ENCODE results near the gene CCDC182. TPM values are rescaled to one million over a fixed set of nuclear protein-coding genes. Genes with fewer than 3 reads are reported as not detected.
A peak's percentile ranks its signal among the peaks of the same experiment; 100 is the strongest.

Gene CCDC182
- total RNA-seq, 4 donors from 2014 or later: not detected

- Histone ChIP-seq H3K27ac (no peak overlapping the region), H3K9me3 (no peaks in the 10 kb centered on the region), H3K4me3 (replicated peaks in 1 of 3) (no peak overlapping the region), H3K36me3 (no peaks in the 10 kb centered on the region), H3K4me1 (peaks cover 8 to 9% of the 10 kb centered on the region in 2 donors), H3K27me3 (no peaks in the 10 kb centered on the region)
- intact Hi-C loops (cut with DNase I): no loop called here
- DNase-seq: peak; percentile 63 to 67
- peak in 5 of 6 experiments; percentile 50 to 89 (median 67) for TF ChIP-seq CTCF (IDR thresholded peaks at IDR 0.05)
- no peak for TF ChIP-seq POLR2A (IDR thresholded peaks at IDR 0.05)
- 11% methylated on average over 19 to 20 of the region's 25 CpGs for whole genome bisulfite sequencing, 2 donors
Measured at GRCh38 chr17:57783338-57783742, 38.2 kb upstream of the CCDC182 start.

- H3K27ac ChIP-seq: no peak overlapping the region
- H3K9me3 ChIP-seq: no peaks in the 10 kb centered on the region
- intact Hi-C loops (cut with DNase I): no loop called here
- TF ChIP-seq POLR2A (IDR thresholded peaks at IDR 0.05) (no peak), CTCF (IDR thresholded peaks at IDR 0.05) (no peak)
- peaks cover 8 to 9% of the 10 kb centered on the region in 2 donors for H3K4me1 ChIP-seq
- WGBS, 2 donors: 40 to 61% methylated on average over 17 to 19 of the region's 20 CpGs
- H3K4me3 ChIP-seq (replicated peaks in 1 of 3): no peak overlapping the region
- DNase-seq: no peak
- no peaks in the 10 kb centered on the region for H3K27me3 ChIP-seq
- no peaks in the 10 kb centered on the region for H3K36me3 ChIP-seq
Measured at GRCh38 chr17:57782647-57783337, 37.7 kb upstream of the CCDC182 start.

GRCh38 chr17:57782062-57782490 lies 37.0 kb upstream of the CCDC182 start:
- 49 to 56% methylated on average over 3 to 4 of the region's 6 CpGs for WGBS, 2 donors
- no peaks in the 10 kb centered on the region for H3K9me3 ChIP-seq
- DNase-seq: no peak
- H3K27me3 ChIP-seq: no peaks in the 10 kb centered on the region
- intact Hi-C loops (cut with DNase I): no loop called here
- no peak overlapping the region for H3K4me3 ChIP-seq (replicated peaks in 1 of 3)
- no peak overlapping the region for H3K27ac ChIP-seq
- H3K4me1 ChIP-seq: peaks cover 8 to 9% of the 10 kb centered on the region in 2 donors
- no peaks in the 10 kb centered on the region for H3K36me3 ChIP-seq
- TF ChIP-seq CTCF (IDR thresholded peaks at IDR 0.05): no peak
- no peak for TF ChIP-seq POLR2A (IDR thresholded peaks at IDR 0.05)

GRCh38 chr17:57781386-57782061 lies 36.4 kb upstream of the CCDC182 start:
- no peaks in the 10 kb centered on the region for H3K27me3 ChIP-seq
- TF ChIP-seq CTCF (IDR thresholded peaks at IDR 0.05) (no peak), POLR2A (IDR thresholded peaks at IDR 0.05) (no peak)
- H3K27ac ChIP-seq: no peak overlapping the region
- no peak for DNase-seq
- WGBS, 2 donors: 63 to 65% methylated on average over 11 of the region's 11 CpGs
- no peak overlapping the region for H3K4me3 ChIP-seq (replicated peaks in 1 of 3)
- no peaks in the 10 kb centered on the region for H3K36me3 ChIP-seq
- H3K4me1 ChIP-seq: peaks cover 8 to 9% of the 10 kb centered on the region in 2 donors
- intact Hi-C loops (cut with DNase I): no loop called here
- H3K9me3 ChIP-seq: no peaks in the 10 kb centered on the region

- H3K36me3 ChIP-seq: no peaks in the 10 kb centered on the region
- no peak overlapping the region for H3K27ac ChIP-seq
- WGBS, 2 donors: 79 to 81% methylated on average over 2 of the region's 2 CpGs
- H3K27me3 ChIP-seq: no peaks in the 10 kb centered on the region
- no peaks in the 10 kb centered on the region for H3K9me3 ChIP-seq
- no peak overlapping the region for H3K4me3 ChIP-seq (replicated peaks in 1 of 3)
- no peak for DNase-seq
- peaks cover 8 to 9% of the 10 kb centered on the region in 2 donors for H3K4me1 ChIP-seq
- intact Hi-C loops (cut with DNase I): no loop called here
- TF ChIP-seq POLR2A (IDR thresholded peaks at IDR 0.05) (no peak), CTCF (IDR thresholded peaks at IDR 0.05) (no peak)
Measured at GRCh38 chr17:57779706-57780105, 34.6 kb upstream of the CCDC182 start.
